ENCODE data around the gene PIK3AP1.
"Not testable (repeated sequence)": the region's sequence is repeated elsewhere in the genome, so short reads cannot be mapped to it uniquely, and the experiment has no call there.

The PIK3AP1 gene

GRCh38 chr10:96695366-96695765, 24.9 kb downstream of the PIK3AP1 start:
- DNase-seq: no peak

GRCh38 chr10:96693431-96693830, 26.9 kb downstream of the PIK3AP1 start:
- no peak for DNase-seq

DNA sequence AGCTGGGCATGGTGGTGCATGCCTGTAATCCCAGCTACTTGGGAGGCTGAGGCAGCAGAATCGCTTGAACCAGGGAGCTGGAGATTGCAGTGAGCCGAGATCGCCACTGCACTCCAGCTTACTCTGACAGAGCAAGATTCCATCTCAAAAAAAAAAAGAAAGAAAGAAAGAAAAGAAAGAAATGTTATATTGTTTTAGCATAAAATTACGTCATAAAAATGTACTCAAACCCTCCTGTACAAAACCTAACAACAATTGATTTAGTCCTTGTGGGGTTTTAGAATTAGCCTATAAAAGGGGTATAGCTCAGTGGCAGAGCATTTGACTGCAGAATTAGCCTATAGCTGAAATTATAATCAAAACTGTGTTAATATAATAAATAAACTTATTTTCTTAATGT, 27.9 kb downstream of the PIK3AP1 start:
- no peak for DNase-seq

GRCh38 chr10:96691761-96692160, 28.6 kb downstream of the PIK3AP1 start:
- DNase-seq: no peak

DNA sequence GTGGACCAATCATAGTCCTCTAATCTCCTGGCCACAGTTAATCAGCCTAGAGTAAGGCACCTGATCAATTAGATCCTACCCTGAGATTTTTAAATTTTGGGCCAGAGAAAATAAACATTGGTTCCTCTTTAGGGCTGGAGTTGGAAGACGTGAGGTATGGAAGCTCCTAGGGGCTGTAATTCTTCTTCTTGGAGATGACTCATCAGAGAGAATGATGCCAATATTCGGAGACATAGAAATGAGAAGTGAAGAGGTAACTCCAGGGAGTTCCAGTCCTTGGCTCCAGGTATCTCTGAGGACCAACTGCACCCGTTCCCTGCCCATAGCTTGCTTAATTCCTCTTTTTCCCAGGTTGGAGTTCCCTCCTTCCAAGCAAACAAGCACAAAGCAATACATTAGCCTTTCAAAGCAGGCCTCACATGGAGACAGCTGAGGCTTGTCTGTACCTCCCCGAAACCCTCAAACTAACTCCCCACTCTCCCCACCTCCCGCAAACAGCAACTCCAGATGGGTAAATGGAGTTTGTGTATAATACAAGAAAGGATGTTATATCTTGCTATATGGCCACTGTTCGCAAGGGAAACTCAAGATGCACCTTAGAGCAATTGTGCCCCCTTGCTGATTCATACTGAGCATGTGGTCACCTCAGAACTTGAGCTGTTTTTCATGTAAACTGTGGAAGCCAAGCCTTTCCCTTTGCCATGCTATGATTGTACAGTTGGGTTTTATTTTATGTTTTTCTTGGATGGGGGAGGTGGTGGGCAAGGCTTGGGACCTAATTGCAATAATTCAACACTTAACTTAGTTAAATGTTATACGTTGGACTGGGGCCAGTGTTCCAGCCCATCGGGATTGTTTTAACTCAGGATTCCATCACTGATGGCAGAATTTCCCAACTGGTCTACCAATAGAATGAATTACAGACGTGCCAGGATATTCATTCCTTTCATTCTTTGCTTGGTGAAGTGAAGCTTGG, 29.3 kb downstream of the PIK3AP1 start:
- DNase-seq: no peak

- DNase-seq: no peak
These were observed 31.5 kb downstream of the PIK3AP1 start for GRCh38 chr10:96688789-96689188.

DNA sequence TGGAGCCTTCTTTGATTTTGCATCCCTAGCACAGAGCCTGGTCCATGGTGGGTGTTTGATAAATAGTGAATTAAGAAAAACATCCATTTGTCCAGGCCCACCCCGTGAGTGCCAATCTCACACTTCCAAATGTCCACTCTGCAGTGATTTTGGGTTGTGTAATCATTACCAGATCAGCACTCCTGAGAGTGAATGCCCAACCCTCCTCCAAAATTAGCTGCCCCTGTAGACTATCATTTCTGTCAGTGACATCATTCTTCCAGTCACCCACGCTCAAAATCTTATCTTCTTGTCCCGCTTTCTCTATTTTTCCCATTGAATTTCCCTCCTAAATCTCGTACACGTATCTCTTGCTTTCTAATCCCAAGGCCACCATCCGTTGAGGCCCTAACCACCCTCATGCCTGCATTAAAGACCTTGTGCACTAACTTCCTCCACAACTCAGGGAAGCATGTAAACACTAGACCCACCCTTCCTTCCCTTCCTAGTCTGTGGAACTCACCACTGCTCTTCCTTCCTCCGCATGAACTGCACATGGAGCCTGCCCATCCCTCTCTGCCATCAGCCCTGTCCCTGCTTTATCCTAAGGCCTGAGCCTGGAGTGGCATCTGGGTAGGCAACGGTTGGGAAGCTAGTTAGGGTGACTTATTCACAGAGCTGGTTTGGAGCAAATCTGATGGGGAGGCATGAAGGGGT, 32.8 kb downstream of the PIK3AP1 start:
- no peak for DNase-seq

DNA sequence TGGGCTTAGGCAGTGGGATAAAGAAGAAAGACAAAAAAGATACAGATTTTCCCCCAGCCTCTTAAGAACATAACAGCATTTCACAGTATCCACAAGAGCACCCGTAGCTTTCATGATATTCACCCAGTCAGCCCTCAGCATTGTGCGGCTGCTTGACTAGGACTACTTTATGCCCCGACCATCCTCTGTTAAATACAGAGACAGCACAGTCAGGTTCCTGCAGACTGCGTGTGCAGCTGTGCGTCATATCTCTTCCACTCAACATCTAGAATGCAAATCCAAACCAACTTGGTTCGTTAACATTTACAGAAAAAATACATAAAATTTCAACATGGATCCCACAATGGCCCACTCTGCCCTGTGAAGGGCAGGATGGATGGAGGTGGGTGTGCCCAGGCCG, 33.8 kb downstream of the PIK3AP1 start:
- no peak for DNase-seq

- no peak for DNase-seq
These were observed 35.0 kb downstream of the PIK3AP1 start for GRCh38 chr10:96685306-96685705.

DNA sequence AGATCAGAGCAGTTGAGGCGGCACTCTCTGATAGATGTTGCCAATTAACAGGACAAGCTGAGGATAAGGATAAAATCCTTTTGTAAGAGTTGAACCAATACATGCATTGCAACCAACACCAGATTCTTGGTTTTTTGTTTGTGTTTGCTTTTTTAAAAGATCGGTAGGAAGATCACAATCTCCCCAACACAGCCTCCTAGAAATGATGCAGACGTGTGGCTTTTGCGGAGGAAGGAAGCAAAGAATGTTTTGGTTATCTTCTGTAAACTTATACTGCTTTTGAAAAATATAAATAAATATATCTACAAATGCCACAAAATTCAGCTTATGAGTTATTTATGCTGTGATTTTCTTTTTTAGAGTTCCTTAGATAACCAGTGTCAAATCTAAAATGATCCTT, 35.5 kb downstream of the PIK3AP1 start:
- DNase-seq: no peak

DNA sequence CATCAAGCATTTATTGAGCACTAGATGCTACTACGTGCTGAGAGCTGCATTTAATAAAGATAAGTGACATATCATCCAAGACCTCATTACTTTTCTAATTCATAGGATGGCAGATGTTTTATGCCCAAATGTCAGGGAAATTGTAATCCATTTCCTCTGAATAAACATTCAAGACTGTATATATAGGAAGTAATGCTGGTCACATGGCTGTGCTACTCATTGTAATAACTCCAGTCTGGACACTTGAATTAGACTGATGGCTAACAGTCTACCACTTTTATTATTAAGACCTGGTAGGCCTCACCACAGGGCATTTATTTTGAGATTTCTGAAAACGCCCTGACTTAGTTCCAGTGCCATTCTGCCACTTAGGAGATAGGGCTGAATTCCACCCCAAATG, 36.6 kb downstream of the PIK3AP1 start:
- no peak for DNase-seq

GRCh38 chr10:96683065-96683464, 37.2 kb downstream of the PIK3AP1 start:
- no peak for DNase-seq

- no peak for DNase-seq
These were observed 38.8 kb downstream of the PIK3AP1 start for GRCh38 chr10:96681524-96681923.

- not testable (repeated sequence) for DNase-seq
These were observed 39.9 kb downstream of the PIK3AP1 start for GRCh38 chr10:96680463-96680862.

DNA sequence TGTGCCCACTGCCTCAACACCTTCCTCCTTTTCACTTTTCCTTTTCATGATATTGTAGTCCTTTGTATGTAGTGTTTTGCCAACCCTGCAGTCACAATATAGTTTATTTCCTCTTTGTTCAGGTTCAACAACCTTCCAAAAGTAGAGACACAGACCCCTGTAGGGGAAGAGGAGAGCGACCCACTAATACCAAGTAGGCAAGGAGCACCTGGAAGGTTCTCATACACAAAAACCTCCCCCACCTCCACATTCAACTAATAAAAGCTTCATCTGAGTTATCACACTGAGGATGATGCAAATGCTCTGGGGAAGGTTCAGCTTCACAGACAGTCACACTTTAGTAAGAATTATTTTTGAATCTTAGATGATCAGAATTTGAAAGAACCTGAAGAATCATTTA, 41.6 kb downstream of the PIK3AP1 start:
- DNase-seq: no peak

GRCh38 chr10:96676272-96677112, 43.8 kb downstream of the PIK3AP1 start:
- no peak for DNase-seq

- DNase-seq: no peak
These were observed 44.5 kb downstream of the PIK3AP1 start for GRCh38 chr10:96675846-96676245.

DNA sequence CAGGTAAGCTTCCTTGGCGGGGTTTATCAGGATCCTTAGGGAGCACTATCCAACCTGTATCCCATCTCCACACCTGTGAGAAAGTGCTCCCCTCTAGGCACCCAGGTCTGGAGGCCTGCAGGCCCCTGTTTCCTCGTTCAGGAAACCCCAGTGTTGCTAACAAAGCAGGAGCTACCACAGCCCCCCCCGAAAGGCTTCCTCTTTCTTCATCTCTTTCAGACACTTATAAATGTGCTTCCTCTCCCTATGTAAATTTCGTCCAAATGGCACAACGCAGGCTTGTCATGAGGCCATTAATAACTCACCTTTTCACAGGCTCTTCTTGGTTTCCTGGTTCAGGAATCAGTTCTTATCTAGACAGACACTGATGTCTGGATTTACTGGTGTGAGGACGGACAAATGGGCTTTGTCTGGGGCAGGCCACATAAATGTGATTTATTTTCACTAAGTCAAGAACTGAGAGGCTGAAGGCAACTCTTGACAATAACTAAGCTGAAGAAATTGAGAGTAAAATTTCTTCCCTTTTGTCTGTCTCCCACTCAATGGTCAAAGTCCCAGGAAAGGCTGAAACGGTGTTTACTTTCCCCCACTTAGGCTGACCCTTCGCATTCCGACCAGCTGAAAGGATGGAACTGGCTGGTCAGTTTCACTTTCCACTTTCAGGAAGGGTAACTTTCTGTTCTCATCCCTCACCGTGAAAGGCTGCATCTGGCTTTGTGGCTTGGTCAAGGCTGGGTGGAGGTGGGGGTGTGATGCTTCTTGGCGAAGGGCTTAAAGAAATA, 46.8 kb downstream of the PIK3AP1 start:
- no peak for DNase-seq

DNA sequence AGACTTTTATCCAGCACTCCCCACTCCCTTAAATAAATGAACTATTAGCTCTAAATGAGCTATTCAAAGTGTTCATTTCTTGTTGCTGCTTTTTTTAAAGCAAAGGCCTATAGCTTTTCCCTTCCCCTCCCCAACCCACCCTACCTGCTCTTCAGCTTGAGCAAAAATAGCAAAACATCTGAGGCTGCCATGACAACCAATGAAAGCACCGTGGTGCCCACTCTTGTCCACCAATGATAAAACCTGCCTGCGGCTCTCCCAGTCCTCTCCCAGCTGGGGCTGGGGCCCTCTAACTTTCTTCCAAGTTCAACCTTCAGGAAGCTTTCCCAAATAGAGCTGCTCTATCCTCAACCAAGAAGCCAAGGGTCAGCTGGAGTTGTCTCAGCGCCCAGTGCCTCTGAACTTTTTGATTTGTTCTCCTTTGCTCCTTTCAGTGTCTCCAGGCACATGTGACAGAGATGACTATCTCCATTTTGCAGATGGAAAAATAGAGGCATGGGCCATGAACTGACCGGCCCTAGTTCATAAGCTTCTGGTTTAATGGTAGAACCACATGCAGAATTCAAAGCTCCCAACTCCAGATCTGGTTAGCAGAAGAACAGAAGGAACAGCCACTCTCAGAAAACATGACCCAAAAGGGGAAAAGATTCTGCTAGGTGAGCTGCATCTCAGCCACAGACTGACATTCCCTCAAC, 47.7 kb downstream of the PIK3AP1 start:
- no peak for DNase-seq

DNA sequence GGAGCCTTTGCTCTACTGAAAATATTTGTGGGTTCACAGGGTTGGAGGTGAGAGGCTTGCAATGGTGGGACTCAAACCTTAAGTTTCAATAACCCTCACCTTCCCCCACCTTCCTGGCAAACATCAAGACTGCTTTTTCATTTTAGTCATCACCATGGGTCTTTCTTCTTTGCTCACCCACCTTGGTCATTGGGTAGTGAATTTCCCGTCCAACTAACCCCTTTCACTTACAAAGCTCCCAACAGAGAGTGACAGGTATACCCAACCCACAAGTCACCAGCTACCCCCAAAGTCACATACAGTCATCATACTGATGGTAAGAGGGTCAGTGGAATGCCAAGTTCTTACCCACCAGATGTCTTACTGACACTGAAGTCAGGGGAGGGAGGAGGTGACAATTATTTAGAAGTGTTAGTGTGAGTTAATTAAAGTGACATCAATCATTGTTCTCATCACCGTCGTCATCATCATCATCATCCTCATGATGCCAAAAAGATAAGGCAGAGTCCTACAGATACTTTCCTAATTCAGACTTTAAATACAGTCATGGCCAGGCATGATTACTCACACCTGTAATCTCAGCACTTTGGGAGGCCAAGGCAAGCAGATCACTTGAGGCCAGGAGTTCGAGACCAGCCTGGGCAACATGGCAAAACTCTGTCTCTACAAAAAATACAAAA, 49.0 kb downstream of the PIK3AP1 start:
- DNase-seq: no peak

DNA sequence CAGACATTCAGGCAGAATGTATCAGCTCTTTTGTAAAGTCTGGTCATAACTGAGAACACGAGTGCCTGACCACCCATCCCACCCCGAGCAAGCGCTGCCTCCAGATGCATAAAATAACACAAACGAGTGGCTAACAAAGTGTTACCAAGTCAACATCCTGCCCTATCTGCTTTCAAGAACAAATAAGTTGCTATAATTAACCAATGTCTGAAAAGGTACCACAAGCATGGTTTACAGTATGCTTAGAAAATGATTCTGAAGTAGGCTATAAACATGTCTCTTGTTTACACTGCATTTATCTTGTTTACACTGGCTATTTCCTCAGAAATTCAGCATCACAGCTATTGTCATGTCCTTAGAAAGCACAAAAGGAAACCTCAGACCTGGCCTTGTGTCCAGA, 49.5 kb downstream of the PIK3AP1 start:
- no peak for DNase-seq

Measured in stimulated activated CD4-positive, alpha-beta T cell treated with anti-CD3 and anti-CD28 coated beads, Interleukin-4, amount 100 ng/mL, for 24 hours (primary cell).